IPS-20b (cell line): ENCODE measurements around the gene TXLNB.

Source experiments
- H3K27ac ChIP-seq: one replicate; pipeline ENCODE4 v1.5.1; 2013; ENCODE audit warnings: low read length
- H3K27me3 ChIP-seq: 2 replicates; pipeline ENCODE4 v1.6.1; 2013; ENCODE audit warnings: mild to moderate bottlenecking, low read length, inconsistent platforms; ENCODE audit not compliant: insufficient read depth
- H3K36me3 ChIP-seq: 2 replicates; pipeline ENCODE4 v1.6.1; 2013; ENCODE audit warnings: low read depth, mild to moderate bottlenecking, inconsistent platforms, low read length, moderate library complexity; ENCODE audit not compliant: insufficient read depth
- H3K4me1 ChIP-seq: 2 replicates; pipeline ENCODE4 v1.6.1; 2013; ENCODE audit warnings: mild to moderate bottlenecking, control low read depth, inconsistent platforms, low read length, moderate library complexity; ENCODE audit not compliant: insufficient read depth
- H3K4me3 ChIP-seq: 2 replicates; pipeline ENCODE4 v1.5.1; 2013; ENCODE audit warnings: mild to moderate bottlenecking, low read length, inconsistent platforms
- H3K9ac ChIP-seq: 2 replicates; pipeline ENCODE4 v1.6.1; 2013; ENCODE audit warnings: low read depth, mild to moderate bottlenecking, inconsistent platforms, low read length, moderate library complexity
- H3K9me3 ChIP-seq: 2 replicates; pipeline ENCODE4 v1.6.1; 2013; ENCODE audit warnings: mild to moderate bottlenecking, low read depth, low read length, inconsistent platforms; ENCODE audit not compliant: insufficient read depth

The TXLNB gene

GRCh38 chr6:139327038-139327437 is 35.2 kb upstream of the TXLNB start:
- Histone ChIP-seq H3K9me3 (no peaks in the 10 kb centered on the region; the same call in 1 of the 2 replicates), H3K9ac (no peak overlapping the region), H3K27me3 (no peaks in the 10 kb centered on the region), H3K36me3 (no peaks in the 10 kb centered on the region), H3K4me1 (no peaks in the 10 kb centered on the region), H3K27ac (no peak overlapping the region), H3K4me3 (no peak overlapping the region)

- Histone ChIP-seq H3K27ac (no peak overlapping the region), H3K9ac (no peak overlapping the region), H3K36me3 (no peaks in the 10 kb centered on the region), H3K27me3 (no peaks in the 10 kb centered on the region), H3K9me3 (no peaks in the 10 kb centered on the region; the same call in 1 of the 2 replicates), H3K4me3 (no peak overlapping the region), H3K4me1 (no peaks in the 10 kb centered on the region)
These were observed 33.9 kb upstream of the TXLNB start for GRCh38 chr6:139325686-139326085.

GRCh38 chr6:139325125-139325524 is 33.3 kb upstream of the TXLNB start:
- H3K9ac ChIP-seq: no peak overlapping the region
- H3K4me3 ChIP-seq: no peak overlapping the region
- H3K27ac ChIP-seq: no peak overlapping the region
- H3K27me3 ChIP-seq: no peaks in the 10 kb centered on the region
- H3K9me3 ChIP-seq: no peaks in the 10 kb centered on the region; the same call in 1 of the 2 replicates
- no peaks in the 10 kb centered on the region for H3K36me3 ChIP-seq
- no peaks in the 10 kb centered on the region for H3K4me1 ChIP-seq

- Histone ChIP-seq H3K36me3 (no peaks in the 10 kb centered on the region), H3K4me3 (no peak overlapping the region), H3K9ac (no peak overlapping the region), H3K27ac (no peak overlapping the region), H3K9me3 (no peaks in the 10 kb centered on the region; the same call in 1 of the 2 replicates), H3K4me1 (no peaks in the 10 kb centered on the region), H3K27me3 (no peaks in the 10 kb centered on the region)
These were observed 32.4 kb upstream of the TXLNB start for GRCh38 chr6:139324301-139324555.

- Histone ChIP-seq H3K4me3 (no peak overlapping the region), H3K4me1 (no peaks in the 10 kb centered on the region), H3K9me3 (no peaks in the 10 kb centered on the region), H3K27ac (no peak overlapping the region), H3K27me3 (no peaks in the 10 kb centered on the region), H3K9ac (no peak overlapping the region), H3K36me3 (no peaks in the 10 kb centered on the region)
These were observed 31.9 kb upstream of the TXLNB start for GRCh38 chr6:139323511-139324300.

GRCh38 chr6:139320081-139320480 is 28.3 kb upstream of the TXLNB start:
- no peak overlapping the region for H3K27ac ChIP-seq
- no peaks in the 10 kb centered on the region for H3K36me3 ChIP-seq
- no peak overlapping the region for H3K9ac ChIP-seq
- H3K4me3 ChIP-seq: no peak overlapping the region
- H3K27me3 ChIP-seq: no peaks in the 10 kb centered on the region
- peaks cover 9% of the 10 kb centered on the region; the same call in 1 of the 2 replicates for H3K4me1 ChIP-seq
- H3K9me3 ChIP-seq: no peaks in the 10 kb centered on the region

GRCh38 chr6:139316622-139317317 is 25.0 kb upstream of the TXLNB start:
- Histone ChIP-seq H3K36me3 (no peaks in the 10 kb centered on the region), H3K4me3 (no peak overlapping the region), H3K9ac (no peak overlapping the region), H3K9me3 (no peaks in the 10 kb centered on the region), H3K27me3 (no peaks in the 10 kb centered on the region), H3K4me1 (peaks cover 25% of the 10 kb centered on the region), H3K27ac (no peak overlapping the region)

- H3K4me3 ChIP-seq: peak overlapping the region; percentile 28; the same call in 1 of the 2 replicates
- peak overlapping the region; percentile 76 for H3K9ac ChIP-seq
- no peaks in the 10 kb centered on the region for H3K27me3 ChIP-seq
- H3K9me3 ChIP-seq: no peaks in the 10 kb centered on the region
- H3K36me3 ChIP-seq: no peaks in the 10 kb centered on the region
- peaks cover 30% of the 10 kb centered on the region for H3K4me1 ChIP-seq
- H3K27ac ChIP-seq: peak overlapping the region; percentile 96
These were observed 22.2 kb upstream of the TXLNB start for GRCh38 chr6:139313784-139314545.

- Histone ChIP-seq H3K27ac (peak overlapping the region; percentile 86), H3K4me1 (peaks cover 30% of the 10 kb centered on the region), H3K9me3 (no peaks in the 10 kb centered on the region), H3K36me3 (no peaks in the 10 kb centered on the region), H3K9ac (peak overlapping the region; percentile 76), H3K4me3 (peak overlapping the region; percentile 28; the same call in 1 of the 2 replicates), H3K27me3 (no peaks in the 10 kb centered on the region)
These were observed 21.4 kb upstream of the TXLNB start for GRCh38 chr6:139313229-139313628.

- H3K36me3 ChIP-seq: no peaks in the 10 kb centered on the region
- H3K27me3 ChIP-seq: no peaks in the 10 kb centered on the region
- H3K9ac ChIP-seq: no peak overlapping the region
- no peak overlapping the region for H3K4me3 ChIP-seq
- no peaks in the 10 kb centered on the region for H3K9me3 ChIP-seq
- H3K4me1 ChIP-seq: peaks cover 29% of the 10 kb centered on the region
- H3K27ac ChIP-seq: peak overlapping the region; percentile 86
These were observed 20.0 kb upstream of the TXLNB start for GRCh38 chr6:139311831-139312230.

GRCh38 chr6:139308936-139309603 is 17.3 kb upstream of the TXLNB start:
- H3K4me3 ChIP-seq: no peak overlapping the region
- no peaks in the 10 kb centered on the region for H3K27me3 ChIP-seq
- H3K9ac ChIP-seq: no peak overlapping the region
- H3K27ac ChIP-seq: no peak overlapping the region
- no peaks in the 10 kb centered on the region for H3K36me3 ChIP-seq
- no peaks in the 10 kb centered on the region for H3K9me3 ChIP-seq
- H3K4me1 ChIP-seq: peaks cover 22% of the 10 kb centered on the region
